PFSK-1 (cell line): ENCODE measurements around the gene FAM200A.
A peak's percentile ranks its signal among the peaks of the same experiment; 100 is the strongest.

Experiments
- POLR2AphosphoS5 ChIP-seq: IDR thresholded peaks from 2 replicates; pipeline ENCODE4 v1.6.1; 2012; ENCODE audit warnings: low read depth, mild to moderate bottlenecking, control low read depth, low read length, moderate library complexity
- SIN3A ChIP-seq: IDR thresholded peaks from 2 replicates; pipeline ENCODE4 v1.6.1; 2012; ENCODE audit warnings: mild to moderate bottlenecking, low read length, moderate library complexity, borderline replicate concordance; ENCODE audit not compliant: insufficient read depth
- TAF1 ChIP-seq: IDR thresholded peaks from 2 replicates; pipeline ENCODE4 v1.6.1; 2012; ENCODE audit warnings: low read length, control low read depth, borderline replicate concordance; ENCODE audit not compliant: insufficient read depth
- TF ChIP-seq, protein P1 (sequence below), 2 experiments: IDR thresholded peaks; 2 replicates each; pipeline versions ENCODE4 v1.6.1 to v1.8.0; 2011 to 2012; ENCODE audit warnings: low read depth in 2 of 2, low read length in 2 of 2, control low read depth in 1 of 2, inconsistent platforms in 1 of 2, mild to moderate bottlenecking in 1 of 2, moderate library complexity in 1 of 2; ENCODE audit not compliant: insufficient read depth in 1 of 2

DNA sequence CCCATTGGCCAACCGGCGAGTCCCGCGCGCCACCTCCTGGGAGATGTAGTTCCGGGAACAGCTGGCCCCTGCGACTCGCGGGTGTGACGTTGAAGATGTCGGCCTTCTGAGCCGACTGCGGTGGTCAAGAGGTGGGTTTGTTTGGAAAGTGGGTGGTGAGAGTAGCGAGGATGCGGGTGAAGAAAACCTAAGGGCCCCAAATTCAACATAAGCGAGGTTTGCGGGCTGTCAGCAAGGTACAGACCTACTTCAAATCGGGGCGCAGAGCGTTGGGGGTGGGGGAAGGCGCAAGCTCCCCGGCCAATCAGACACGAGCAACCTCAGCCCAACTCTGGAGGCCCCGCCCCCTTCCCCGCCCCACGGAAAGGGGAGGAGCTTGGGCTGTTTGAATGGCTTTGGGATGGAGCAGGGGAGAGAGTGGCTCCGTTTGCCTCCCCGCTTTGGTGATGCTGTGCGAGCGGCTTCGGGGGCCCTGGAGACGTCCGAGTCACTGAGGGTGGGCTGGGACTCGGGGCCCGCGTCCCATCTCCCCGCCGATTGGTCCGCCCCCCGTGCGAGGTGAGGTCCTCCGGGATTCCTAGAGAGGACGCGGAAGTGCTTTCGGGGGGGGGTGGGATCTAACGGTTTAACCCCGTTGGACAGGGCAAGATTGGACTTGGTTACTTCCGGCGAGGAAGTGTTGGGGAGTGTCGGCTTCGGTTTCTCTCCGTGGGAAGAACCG lies 47.2 kb downstream of the FAM200A start, which contains the start of gene ZKSCAN5:
- peak; percentile 88; the same call in 1 of the 2 replicates for TF ChIP-seq TAF1
- TF ChIP-seq, protein P1, sequence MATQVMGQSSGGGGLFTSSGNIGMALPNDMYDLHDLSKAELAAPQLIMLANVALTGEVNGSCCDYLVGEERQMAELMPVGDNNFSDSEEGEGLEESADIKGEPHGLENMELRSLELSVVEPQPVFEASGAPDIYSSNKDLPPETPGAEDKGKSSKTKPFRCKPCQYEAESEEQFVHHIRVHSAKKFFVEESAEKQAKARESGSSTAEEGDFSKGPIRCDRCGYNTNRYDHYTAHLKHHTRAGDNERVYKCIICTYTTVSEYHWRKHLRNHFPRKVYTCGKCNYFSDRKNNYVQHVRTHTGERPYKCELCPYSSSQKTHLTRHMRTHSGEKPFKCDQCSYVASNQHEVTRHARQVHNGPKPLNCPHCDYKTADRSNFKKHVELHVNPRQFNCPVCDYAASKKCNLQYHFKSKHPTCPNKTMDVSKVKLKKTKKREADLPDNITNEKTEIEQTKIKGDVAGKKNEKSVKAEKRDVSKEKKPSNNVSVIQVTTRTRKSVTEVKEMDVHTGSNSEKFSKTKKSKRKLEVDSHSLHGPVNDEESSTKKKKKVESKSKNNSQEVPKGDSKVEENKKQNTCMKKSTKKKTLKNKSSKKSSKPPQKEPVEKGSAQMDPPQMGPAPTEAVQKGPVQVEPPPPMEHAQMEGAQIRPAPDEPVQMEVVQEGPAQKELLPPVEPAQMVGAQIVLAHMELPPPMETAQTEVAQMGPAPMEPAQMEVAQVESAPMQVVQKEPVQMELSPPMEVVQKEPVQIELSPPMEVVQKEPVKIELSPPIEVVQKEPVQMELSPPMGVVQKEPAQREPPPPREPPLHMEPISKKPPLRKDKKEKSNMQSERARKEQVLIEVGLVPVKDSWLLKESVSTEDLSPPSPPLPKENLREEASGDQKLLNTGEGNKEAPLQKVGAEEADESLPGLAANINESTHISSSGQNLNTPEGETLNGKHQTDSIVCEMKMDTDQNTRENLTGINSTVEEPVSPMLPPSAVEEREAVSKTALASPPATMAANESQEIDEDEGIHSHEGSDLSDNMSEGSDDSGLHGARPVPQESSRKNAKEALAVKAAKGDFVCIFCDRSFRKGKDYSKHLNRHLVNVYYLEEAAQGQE (IDR thresholded peaks at IDR 0.05; ENCODE audit: insufficient read depth in 1 of 2, low read depth in 2 of 2, low read length in 2 of 2) = no peak
- TF ChIP-seq POLR2AphosphoS5 = peak; percentile 51
- 0 out of 2 replicates have a peak, but pooled peaks have one; percentile 4 for TF ChIP-seq SIN3A
